PC-9 (cell line): ENCODE results near the gene FASN.

Experiments used
- CTCF ChIP-seq: fragments of 200-600 bp; sonication (generic); conservative IDR thresholded peaks from 2 replicates; pipeline ENCODE4 v1.6.1; 2017; ENCODE audit warnings: mixed run types, antibody characterized with exemption, mild to moderate bottlenecking, moderate library complexity
- EZH2 ChIP-seq: fragments of 200-600 bp; sonication (generic); IDR thresholded peaks from 2 replicates; pipeline ENCODE4 v1.8.0; 2017; ENCODE audit warnings: antibody characterized with exemption, low read depth

DNA sequence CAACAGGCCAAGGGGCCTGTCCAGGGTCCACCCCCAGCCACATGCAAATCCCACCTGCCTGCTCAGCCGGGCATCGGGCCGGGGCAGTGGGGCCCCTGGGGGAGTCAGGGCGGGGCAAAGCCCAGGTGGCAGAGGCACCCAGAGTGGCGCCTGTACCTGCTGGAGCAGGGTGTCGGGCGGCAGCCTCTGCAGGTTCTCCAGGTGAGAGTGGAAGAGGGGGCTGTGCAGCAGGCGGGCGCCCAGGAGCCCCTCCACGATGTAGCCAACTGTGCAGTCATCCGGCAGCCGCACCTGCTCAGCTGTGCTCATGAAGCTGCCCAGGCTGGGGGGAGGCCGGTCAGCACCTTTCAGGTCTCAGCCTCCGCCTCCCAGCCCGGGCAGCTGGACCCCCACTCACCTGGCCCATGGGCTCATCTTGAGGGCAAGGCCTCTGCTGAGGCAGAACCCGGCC is 48.5 kb downstream of the FASN start:
- no peak for TF ChIP-seq CTCF
- TF ChIP-seq EZH2: no peak
